GM19025 (cell line): ENCODE measurements around the gene CCT6A.
A peak's percentile ranks its signal among the peaks of the same experiment; 100 is the strongest.
"Not testable (repeated sequence)": the region's sequence is repeated elsewhere in the genome, so short reads cannot be mapped to it uniquely, and the experiment has no call there.

Experiments used
- ATAC-seq: cut with Tn5 transposase; IDR thresholded peaks from one replicate; pipeline ENCODE4 v1.9.1; 2021; ENCODE audit warnings: mild to moderate bottlenecking, low read depth, moderate library complexity; ENCODE audit not compliant: unreplicated experiment

CCT6A gene

GRCh38 chr7:56048763-56049162, 2.8 kb upstream of the CCT6A start:
- not testable (repeated sequence) for ATAC-seq

DNA sequence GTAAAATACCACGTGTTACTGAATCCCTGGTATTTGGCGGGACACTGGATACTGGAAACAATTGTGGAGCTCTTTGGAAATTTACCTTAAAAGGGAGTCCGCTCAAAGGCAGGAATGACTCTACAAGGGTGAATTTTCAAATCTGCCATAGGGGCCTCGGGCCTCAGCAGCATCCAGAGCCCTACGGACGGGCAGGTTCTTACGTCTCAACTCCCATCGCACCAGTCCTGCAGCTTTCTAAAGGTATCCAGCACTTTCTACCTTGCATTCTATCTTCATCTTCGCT, 569 bp upstream of the CCT6A start:
- no peak for ATAC-seq

DNA sequence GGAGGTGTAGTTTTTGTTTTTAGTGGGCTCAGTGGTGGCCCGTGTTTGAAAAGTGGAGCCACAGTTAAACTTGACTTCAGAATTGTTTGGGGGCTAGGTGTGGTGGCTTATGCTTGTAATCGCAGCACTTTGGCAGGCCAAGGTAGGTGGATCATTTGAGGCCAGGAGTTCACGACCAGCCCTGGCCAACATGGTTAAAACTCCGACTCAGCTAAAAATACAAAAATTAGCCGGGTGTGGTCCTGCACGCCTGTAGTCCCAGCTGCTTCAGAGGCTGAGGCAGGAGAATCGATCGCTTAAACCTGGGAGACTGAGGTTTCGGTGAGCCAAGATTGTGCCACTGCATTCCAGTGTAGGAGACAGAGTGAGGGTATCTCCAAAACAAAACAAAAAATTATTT, 1.8 kb downstream of the CCT6A start:
- ATAC-seq, result no peak

DNA sequence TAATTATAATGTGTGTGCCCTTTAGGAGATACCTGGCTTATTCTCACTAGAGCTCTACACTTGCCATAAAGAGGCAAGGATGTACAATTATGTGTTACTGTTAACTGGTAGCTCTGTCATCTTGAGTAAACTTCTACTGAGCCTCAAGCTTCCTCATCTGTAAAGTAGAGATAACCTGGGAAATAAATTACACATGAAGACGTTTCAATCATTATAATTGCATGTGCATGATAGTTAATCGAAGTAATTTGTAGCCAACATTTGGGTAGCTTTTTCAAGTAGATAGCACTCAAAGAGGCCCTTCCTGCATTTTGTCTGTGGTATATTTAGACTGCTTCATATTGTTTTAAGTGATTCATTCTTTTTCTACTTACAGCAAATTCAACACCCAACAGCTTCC, 2.4 kb downstream of the CCT6A start:
- no peak for ATAC-seq

DNA sequence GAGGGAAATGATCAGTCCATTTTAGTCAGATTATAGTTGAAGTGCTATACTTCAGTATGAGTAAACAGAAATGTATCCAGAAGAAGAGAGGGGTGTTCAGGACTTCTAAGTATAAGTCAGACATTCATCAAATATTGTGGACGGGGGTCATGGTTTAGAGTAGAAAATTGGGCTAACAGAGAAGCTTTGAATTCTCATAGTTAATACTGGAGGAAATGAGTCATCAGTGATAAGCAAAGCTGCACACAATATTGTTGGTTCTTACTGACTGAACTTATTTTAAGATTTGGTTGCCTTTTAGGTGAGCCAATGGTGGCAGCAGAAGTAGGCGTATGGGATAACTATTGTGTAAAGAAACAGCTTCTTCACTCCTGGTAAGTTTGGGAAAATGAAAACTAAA, 10.8 kb downstream of the CCT6A start:
- ATAC-seq, result no peak

GRCh38 chr7:56063500-56063881, 11.9 kb downstream of the CCT6A start:
- no peak for ATAC-seq

- peak; percentile 86 for ATAC-seq
These were observed 12.5 kb downstream of the CCT6A start, which contains the start of gene SUMF2 for GRCh38 chr7:56063882-56064625. Gene SUMF2, plus strand, starts transcription at chr7:56064286. Its CDS starts 26 bp downstream, at chr7:56064312.

- ATAC-seq, result not testable (repeated sequence)
These were observed 14.8 kb downstream of the CCT6A start for GRCh38 chr7:56066376-56066775.

GRCh38 chr7:56074371-56074791, 22.8 kb downstream of the CCT6A start:
- peak; percentile 82 for ATAC-seq

GRCh38 chr7:56077681-56078080, 26.1 kb downstream of the CCT6A start:
- no peak for ATAC-seq

DNA sequence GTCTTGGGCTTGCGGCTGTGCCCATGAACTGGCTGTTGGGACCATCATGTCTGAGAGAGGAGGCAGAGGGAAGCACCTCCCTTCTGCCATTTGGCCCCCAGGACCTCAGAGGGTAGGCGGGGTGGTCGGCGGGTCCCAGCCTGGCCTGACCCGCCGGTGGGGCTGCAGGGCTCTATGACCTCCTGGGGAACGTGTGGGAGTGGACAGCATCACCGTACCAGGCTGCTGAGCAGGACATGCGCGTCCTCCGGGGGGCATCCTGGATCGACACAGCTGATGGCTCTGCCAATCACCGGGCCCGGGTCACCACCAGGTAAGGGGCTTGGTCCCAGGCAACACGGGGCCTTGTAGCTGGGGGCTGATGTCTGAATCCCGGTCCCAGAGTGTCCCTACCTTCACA, 26.6 kb downstream of the CCT6A start:
- ATAC-seq, result no peak

DNA sequence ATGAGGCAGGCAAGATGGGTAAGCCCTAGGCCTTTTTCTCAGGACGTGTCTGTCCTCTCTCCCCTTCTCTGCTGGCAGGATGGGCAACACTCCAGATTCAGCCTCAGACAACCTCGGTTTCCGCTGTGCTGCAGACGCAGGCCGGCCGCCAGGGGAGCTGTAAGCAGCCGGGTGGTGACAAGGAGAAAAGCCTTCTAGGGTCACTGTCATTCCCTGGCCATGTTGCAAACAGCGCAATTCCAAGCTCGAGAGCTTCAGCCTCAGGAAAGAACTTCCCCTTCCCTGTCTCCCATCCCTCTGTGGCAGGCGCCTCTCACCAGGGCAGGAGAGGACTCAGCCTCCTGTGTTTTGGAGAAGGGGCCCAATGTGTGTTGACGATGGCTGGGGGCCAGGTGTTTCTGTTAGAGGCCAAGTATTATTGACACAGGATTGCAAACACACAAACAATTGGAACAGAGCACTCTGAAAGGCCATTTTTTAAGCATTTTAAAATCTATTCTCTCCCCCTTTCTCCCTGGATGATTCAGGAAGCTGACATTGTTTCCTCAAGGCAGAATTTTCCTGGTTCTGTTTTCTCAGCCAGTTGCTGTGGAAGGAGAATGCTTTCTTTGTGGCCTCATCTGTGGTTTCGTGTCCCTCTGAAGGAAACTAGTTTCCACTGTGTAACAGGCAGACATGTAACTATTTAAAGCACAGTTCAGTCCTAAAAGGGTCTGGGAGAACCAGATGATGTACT, 28.1 kb downstream of the CCT6A start:
- ATAC-seq, result no peak

DNA sequence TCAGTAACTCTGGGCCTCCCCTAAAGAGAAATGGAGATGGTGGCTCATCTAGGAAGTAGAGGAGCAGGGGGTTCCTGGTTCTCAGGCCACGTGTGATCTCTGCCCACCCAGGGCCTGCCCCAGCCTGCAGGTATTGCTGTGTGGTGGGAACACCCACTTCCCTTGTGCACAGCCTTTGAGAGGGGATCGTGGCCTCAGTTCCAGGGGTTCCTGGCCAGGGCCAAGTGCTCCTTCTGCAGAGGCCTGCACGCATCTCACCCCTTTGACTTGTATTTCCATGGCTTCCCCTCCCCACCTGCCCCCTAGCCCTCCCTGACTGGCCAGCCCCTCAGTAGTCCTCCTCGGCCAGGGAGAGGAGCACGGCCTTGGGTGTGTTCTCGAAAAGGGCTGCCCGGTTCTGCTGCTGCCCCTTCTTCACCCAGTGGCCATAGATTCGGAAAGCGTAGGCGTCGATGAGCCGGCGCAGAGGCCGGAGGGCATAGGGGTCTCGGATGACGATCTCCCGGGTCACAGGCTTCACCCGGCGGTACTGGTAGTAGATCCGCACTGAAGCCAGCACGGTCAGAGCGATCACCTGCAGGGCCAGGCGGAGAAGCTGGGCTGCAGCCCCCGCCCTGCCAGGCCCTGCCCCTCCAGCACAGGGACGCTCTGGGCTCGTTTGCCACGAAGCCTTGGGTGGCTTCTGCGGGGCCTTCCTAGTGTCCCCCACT, 29.3 kb downstream of the CCT6A start:
- not testable (repeated sequence) for ATAC-seq

- no peak for ATAC-seq
These were observed 30.2 kb downstream of the CCT6A start for GRCh38 chr7:56081626-56082340.

DNA sequence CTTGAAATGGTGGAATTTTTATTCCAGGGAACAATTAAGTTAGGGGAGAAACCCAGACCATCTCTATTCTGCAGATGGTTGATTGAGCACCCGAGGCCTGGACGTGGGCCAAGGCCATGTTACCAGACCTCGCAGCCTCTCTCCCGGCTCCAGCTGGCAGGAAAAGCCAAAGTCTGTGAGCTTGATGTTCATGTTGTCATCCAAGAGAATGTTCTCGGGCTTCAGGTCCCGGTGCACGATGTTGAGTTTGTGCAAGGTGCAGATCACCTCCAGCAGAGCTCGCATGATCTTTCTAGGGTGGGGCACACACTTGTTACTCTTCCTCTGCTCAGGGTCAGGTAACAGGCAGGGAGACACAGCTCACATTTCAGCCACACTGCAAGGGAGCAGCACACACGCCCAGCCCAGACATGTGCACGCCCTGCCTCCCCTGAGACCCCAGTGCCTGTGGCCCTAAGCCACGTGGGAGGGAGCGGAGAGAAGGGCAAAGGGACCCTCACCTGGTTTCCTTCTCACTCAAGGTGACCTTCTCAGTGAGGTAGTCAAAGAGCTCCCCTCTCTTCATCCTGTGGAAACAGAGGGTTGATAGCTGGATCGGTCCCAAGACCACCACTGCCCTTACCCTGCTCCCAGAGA, 31.7 kb downstream of the CCT6A start:
- ATAC-seq, result no peak

DNA sequence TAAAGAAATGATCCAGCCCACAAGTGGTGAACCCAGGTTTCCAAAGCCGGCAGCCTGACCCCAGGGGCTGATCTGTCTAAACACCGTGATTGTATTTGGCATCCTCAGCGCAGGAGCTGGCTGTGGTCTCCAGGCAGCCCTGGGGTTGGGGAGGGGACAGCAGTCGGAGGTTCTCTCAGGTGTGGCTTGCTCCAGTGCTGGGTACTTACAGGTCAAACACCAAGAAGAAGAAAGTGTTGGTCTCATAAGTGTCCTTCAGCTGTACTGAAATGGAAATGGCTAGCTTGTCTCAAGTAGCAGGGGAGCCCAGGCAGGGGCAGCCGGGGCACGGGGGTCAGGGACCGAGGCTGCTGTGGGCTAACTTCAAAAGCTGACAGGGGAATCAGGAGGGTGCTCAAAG, 35.2 kb downstream of the CCT6A start:
- no peak for ATAC-seq

- ATAC-seq, result no peak
These were observed 35.9 kb downstream of the CCT6A start for GRCh38 chr7:56087445-56087844.

DNA sequence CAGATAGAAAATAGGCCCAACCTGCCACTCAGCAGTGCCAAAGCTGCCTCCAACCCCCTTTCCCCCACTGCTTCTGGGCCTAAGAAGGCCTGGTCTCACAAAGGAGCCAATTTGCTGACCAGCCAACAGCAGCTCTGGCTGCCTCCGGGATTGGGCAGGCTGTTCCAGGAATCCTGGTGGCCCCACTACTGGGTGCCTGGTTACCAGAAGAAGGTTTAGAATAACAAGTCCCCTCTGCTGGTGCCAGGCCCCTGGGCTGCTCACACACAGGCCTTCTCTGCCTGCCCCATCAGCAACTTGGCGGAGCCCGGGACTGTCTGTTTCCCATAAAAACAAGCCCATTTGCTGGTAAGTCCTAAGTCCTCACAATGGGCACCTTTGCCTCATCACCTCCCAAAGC, 40.0 kb downstream of the CCT6A start:
- no peak for ATAC-seq

DNA sequence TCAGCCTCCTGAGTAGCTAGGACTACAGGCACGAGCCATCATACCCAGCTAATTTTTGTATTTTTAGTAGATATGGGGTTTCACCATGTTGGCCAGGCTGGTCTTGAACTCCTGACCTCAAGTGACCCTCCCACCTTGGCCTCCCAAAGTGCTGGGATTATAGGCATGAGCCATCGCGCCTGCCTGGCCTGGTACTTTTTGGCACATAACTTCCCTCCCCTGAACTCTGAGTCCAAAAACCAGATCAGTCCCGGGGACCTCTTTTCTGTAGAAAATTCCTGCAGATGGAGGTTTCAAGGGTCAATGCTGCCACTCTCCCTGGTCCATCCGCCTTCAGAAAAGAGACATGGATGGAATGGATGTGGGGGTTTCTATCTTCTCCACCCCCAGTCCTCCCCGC, 40.8 kb downstream of the CCT6A start:
- not testable (repeated sequence) for ATAC-seq

DNA sequence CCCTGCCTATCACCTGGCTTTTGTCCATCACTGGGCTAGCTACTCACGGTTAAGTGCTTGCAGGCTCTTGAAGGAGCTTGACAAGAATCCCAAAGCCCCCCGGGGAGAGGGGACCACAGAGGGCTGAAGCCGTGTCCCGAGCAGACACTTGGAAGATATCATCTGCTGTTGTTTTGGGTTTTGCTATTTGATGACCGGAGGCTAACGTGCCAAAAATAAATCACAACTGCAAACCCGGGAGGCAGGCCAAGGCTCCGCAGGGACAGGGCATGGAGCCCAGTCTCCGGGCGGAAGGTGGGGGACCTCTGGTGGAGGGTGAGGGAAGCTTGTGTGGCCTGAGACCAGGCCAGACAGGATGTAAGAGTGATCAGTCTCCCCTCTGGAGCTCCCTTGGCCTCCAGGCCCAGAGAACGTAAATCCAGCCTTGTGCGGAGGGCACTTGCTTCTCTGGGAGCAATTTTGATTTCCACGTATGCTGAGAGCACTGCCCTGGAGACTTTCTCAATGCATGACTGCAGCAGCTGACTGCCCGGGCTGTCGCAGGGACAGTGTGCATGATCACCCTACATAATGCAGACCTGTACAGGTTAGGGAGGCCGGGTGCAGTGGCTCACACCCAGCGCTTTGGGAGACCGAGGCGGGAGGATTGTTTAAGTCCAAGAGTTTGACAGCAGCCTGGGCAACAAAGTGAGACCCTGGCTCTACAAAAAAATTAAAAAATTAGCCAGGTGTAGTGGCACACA, 41.4 kb downstream of the CCT6A start, which contains the start of gene PHKG1:
TSS of gene PHKG1 (minus strand) at position 164 of the 743 bp plus-strand sequence. CDS start 4,011 bp downstream, outside the sequence.
- ATAC-seq, result no peak
